GM21447 (cell line): ENCODE results near the gene TTL.
"Not testable (repeated sequence)": the region's sequence is repeated elsewhere in the genome, so short reads cannot be mapped to it uniquely, and the experiment has no call there.

Source experiments
- ATAC-seq: cut with Tn5 transposase; IDR thresholded peaks from one replicate; pipeline ENCODE4 v1.9.1; 2021; ENCODE audit not compliant: unreplicated experiment

TTL gene

GRCh38 chr2:112474844-112475486, 7.0 kb upstream of the TTL start:
- no peak for ATAC-seq

GRCh38 chr2:112476434-112476833, 5.5 kb upstream of the TTL start:
- no peak for ATAC-seq

- no peak for ATAC-seq
Observed at GRCh38 chr2:112480530-112481049, 1.4 kb upstream of the TTL start.

GRCh38 chr2:112481050-112481527, 867 bp upstream of the TTL start:
- ATAC-seq, result peak; percentile 63

GRCh38 chr2:112482309-112483041, 519 bp downstream of the TTL start:
- peak; percentile 8 for ATAC-seq

- no peak for ATAC-seq
Observed at GRCh38 chr2:112483042-112483473, 1.1 kb downstream of the TTL start.

GRCh38 chr2:112483831-112484230, 1.9 kb downstream of the TTL start:
- no peak for ATAC-seq

GRCh38 chr2:112485849-112486248, 3.9 kb downstream of the TTL start:
- ATAC-seq, result no peak

- ATAC-seq, result no peak
Observed at GRCh38 chr2:112486895-112487294, 4.9 kb downstream of the TTL start.

- no peak for ATAC-seq
Observed at GRCh38 chr2:112487444-112487961, 5.5 kb downstream of the TTL start.

- no peak for ATAC-seq
Observed at GRCh38 chr2:112488201-112488600, 6.2 kb downstream of the TTL start.

- ATAC-seq, result no peak
Observed at GRCh38 chr2:112491946-112492345, 10.0 kb downstream of the TTL start.

- ATAC-seq, result no peak
Observed at GRCh38 chr2:112493048-112493447, 11.1 kb downstream of the TTL start.

- no peak for ATAC-seq
Observed at GRCh38 chr2:112493858-112494648, 12.1 kb downstream of the TTL start.

- ATAC-seq, result no peak
Observed at GRCh38 chr2:112494828-112495227, 12.9 kb downstream of the TTL start.

- ATAC-seq, result not testable (repeated sequence)
Observed at GRCh38 chr2:112495878-112496277, 13.9 kb downstream of the TTL start.

- not testable (repeated sequence) for ATAC-seq
Observed at GRCh38 chr2:112500850-112501484, 19.0 kb downstream of the TTL start.

- not testable (repeated sequence) for ATAC-seq
Observed at GRCh38 chr2:112509239-112509998, 27.5 kb downstream of the TTL start.

- no peak for ATAC-seq
Observed at GRCh38 chr2:112516801-112517200, 34.8 kb downstream of the TTL start.

GRCh38 chr2:112518807-112519206, 36.9 kb downstream of the TTL start:
- no peak for ATAC-seq
